Measurements from ENCODE around the gene CFAP99.

The CFAP99 gene

DNA sequence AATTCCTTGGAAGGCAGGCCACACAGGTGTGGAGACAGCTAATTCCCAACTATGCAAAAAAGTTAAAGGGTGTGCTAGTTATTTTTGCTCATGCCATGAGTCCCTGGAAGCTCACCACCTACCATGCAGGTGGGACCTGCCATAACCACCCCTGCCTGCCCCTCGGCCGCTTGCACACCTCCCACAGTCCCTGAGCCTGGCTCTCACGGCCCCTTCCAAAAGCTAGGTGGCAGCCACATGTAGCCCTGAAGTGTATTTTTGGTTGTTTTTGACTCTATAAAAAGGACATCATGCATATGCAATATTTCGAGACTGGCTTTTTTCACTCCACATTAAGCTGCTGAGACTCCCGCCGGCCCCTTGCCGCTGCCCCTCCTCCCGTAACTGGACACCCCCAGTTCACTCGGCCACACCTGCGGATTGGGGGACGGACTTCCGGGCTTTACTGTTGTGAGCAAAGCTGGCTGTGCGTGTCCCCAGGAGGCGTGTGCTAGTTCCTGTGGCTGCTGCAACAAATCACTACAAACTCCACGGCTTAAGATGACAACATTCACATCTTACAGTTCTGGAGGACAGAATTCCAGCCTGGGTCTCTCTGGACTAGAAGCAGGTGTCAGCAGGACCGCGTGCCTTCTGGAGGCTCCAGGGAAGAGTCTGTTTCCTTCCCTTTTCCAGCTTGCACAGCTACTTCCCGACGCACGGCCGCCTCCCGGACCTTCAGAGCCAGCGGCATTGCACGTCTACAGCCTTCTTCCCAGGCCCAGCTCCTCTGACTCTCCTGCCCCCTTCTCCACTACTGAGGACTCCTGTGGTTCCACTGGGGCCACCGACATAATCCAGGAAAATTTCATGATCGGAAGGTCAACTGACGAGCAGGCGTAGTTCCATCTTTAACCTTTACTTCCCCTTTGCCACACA, 25.1 kb upstream of the CFAP99 start:
- DNase-seq: no peak

DNA sequence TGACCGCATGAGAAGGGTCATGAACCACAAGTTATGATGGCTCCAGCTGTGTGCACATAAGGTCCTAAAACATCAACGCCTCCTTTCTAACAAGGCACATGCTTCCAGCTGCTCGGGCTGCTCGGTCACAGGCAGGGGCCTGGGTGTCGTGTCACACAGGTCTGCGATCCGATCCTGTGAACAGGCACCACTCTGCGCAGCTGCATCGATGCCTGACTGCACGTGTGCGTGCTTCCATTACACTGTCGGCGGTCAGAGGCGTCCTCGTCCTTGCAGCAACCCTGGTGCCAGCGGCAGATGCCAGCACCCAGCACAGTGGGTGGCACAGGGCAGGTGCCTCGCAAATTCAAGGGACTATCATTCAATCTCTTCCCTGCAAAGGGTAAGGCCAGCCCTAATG, 24.2 kb upstream of the CFAP99 start:
- no peak for DNase-seq

DNA sequence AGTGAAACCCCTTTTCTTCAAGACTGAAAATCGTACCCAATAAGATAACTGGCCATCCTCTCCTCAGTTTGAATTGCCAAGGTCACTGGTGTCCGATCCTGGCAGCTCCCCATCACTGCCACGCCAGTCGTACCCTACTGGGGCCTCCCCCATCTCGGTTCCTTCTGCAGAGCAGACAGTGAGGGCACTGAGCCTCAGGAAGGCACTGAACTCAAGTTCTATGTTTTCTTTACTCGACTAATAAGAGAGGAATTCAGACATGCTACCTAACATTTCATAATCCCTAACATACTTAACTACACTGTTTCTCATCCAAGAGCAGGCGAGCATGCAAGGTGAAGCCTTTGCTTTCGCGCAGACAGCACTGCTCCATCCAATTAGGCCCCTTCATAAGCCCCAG, 23.7 kb upstream of the CFAP99 start:
- DNase-seq: peak; percentile 23

DNA sequence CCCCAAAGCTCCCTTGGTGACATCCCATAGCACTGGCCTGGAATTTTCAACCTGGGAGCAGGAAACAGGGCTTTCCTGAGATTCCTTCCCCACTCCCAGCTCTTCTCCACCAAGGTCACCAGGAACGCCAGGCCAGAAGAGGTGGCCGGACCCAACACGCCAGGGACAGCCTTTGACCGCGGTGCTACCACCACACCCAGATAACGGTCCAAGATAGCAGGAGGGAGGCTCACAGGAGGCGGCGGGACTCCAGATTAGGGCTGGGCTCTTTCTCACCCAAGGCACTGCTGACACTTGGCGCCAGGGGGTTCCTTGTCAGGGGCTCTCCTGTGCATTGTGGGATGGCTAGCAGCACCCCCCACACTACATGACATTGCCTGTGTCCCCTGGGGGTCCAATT, 23.2 kb upstream of the CFAP99 start:
- DNase-seq: no peak

DNA sequence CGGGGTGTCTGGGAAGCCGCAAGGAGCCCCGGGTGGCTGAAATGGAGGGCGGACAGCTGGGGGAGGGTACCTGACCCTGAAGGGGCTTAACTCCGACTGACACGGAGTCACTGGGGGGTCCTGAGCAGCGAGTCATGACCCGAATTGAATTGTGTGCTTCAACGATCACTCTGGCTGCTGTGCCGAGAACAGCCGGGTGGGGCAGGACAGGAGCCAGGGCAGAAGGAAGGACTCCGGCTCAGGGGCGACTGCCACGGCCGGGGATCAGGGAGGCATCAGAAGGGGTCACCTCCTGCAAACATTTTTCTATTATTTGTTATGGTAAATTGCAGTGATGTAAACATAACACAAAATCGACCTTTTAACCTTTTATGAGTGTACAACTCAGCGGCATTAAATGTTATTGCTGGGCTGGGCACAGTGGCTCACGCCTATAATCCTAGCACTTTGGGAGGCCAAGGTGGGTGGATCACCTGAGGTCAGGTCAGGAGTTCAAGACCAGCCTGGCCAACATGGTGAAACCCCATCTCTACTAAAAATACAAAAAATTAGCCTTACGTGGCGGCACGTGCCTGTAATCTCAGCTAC, 21.9 kb upstream of the CFAP99 start:
- no peak for DNase-seq

DNA sequence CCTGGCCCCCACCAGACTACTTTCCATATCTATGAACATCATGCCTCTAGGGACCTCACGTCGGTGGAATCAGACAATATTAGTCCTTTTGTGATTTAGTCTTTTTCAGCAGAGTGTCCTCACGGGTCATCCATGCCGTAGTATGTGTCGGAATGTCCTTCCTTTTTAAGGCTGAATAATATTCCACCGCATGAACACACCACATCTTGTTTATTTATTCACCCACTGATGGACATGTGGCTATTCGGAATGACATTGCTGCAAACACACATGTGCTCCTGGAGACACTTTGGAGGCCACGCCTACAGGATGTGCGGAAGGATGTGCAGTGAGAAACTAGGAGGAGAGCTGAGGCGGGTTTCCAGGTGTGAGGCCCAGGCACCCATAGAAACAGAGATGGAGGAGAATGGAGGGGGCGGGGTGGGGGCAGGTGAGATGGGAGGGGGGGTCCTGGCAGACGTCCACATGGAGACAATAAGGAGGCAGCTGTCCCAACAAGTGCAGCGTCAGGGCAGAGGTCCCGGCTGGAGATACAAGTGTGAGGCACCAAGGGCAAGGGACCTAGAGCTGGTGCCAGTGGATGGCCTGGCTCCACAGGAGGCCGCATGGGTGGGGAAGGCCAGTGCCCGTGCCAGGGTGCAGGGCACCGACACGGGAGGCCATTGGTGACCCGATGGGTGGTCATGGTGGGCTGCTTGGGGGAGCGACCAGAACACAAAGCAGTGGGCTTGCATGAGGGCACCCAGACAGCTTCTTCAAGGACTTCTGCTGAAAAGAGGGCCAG, 21.0 kb upstream of the CFAP99 start:
- no peak for DNase-seq

DNA sequence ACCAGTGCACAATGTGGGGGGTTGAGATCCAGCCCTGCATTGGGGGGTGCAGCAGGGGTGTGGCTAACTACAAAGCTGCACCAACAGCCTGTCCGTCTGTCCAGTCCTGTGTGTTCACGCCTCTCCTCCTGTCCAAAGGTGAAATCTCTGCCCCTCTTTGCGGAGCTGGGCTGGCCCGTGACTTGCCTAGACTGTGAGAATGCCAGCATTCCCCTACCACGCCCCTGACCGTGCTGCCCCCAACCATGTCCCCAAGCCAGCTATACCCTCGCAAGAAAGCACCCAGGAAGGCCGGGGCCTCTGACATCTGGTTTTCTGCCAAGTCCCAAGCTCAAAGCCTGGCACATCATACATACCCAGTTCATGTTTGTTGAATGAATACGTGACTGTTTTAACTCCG, 19.5 kb upstream of the CFAP99 start:
- no peak for DNase-seq

DNA sequence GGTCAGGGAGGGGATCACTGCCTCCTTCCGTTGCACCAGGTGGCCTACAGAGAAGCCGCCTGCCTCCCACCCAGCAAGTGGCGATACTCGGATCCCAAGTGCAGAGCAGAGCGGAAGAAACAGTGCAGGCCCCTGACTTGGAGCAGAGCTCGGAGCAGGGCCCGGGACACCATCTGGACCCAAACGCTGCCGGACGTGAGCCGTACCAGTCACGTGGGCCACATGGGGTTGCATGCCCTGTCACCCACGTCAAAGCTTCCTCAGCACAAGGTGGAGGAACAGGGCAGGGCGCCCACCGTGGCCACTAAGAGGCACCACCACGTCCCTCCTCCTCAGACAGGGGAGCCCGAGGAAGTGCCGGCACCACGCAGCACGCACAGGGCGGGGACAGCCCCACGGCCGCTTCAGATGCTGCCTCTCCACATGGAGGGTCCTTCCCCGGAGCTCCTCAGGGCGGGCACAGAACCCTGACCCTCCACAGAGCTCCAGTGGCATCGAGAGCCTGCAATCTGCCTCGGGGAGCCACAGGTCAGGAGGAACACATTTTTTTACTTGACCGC, 19.0 kb upstream of the CFAP99 start:
- DNase-seq: no peak

DNA sequence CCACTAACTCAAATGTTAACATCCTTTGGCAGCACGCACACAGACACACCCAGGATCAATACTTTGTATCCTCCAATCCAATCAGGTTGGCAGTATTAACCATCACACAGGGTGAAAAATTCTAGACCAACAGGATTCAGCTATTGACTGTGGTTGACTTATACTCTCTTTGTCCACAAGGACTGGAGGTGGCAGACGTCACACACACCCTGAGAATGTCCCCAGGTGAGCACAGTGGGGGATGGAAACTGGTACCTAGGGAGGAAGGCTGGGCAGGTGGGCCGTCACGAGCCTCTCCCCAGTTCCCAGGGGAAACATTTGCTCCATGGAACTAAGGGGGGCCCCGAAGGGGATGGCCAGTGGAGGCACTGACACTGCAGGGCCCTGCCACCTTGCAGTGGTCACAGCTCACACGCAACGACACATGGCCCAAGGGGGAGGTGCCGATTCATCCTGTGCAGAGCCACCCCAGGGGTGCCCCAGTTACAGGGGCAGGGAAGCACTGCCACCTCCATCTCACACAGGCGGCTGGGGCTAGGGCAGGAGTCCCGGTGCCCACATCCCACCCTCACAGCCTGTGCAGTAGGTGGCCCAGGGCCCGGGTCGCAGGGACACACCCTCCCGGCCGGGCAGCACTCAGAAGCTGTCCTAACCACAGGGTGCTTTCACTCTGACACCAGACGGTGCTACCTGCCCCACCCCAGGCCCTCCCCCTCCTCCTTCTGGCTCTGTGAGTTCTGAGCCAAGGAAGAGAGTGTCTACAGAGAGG, 17.7 kb upstream of the CFAP99 start:
- DNase-seq: no peak

DNA sequence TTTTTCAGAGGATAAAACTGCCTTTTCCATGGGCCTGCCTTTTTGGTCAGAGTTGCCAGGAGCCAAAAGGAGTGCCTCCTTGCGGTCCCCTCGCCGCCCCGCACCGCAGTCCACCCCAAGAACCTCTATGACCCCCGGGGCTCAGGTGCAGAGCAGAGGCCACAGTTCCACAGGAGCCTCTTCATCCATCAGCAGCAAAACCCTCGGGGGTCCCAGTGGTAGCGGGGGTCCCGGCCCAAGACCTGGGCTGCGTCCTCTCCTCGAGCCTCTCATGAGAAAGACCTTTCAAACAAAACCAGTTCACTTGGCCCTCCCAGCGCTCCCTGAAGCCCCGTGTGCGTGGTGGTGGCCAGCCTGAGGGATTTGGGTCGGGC, 17.2 kb upstream of the CFAP99 start:
- DNase-seq: no peak

DNA sequence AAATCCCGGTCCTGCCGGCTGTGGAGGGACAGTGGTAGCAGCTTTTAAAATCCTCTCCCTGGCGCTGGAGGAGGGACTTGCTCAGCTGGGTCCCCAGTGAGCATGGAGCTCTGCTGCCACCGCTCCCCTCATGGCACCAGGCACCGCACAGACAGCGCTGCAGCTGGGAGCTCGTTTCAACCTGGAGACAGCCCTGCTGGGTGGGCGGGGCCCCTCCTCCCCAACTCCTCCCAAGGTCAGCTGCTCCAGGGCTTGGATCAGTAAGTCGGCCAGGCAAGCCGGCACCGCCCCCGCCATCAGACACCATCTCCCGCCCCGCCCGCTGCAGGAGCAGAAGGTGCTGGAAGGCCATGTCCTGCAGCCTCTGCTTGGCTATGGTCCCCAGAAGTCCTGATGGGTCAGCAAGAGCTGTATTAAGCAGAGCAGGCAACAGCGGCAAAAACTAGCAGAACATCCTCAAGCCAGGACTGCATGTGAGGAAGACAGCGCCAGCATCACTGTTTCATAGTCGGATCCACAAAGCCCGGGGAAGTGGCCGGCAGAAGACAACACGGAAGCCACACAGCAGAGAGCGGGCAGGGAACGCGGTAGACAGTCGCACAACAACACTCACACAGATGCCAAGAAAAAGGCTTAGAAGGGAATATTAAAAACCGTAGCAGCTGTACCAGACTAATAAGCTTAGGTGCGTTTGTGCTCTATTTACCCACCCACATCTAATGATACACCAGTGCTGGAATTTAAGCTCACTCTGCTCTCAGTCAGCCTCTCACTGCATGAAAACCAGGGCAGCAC, 16.5 kb upstream of the CFAP99 start:
- DNase-seq: no peak

DNA sequence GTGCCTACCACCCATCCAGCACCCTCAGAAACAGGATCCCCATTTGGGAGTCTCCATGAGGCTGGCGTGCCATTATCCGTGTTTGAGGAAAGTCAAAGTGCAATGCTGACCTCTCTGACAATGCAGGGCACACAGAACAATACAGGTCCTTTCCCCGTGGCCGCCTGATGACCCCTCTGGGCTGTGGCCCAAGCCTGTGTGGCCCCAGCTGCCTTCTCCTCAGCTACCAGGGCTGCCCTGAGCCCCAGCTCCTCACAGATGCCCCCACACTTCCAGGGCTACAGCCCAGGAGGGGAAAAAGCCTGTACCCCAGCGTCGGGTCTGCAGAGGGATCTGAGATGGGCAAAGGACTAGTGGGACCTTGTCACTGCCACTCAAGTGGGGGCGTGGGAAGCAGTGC, 15.8 kb upstream of the CFAP99 start:
- DNase-seq: no peak

DNA sequence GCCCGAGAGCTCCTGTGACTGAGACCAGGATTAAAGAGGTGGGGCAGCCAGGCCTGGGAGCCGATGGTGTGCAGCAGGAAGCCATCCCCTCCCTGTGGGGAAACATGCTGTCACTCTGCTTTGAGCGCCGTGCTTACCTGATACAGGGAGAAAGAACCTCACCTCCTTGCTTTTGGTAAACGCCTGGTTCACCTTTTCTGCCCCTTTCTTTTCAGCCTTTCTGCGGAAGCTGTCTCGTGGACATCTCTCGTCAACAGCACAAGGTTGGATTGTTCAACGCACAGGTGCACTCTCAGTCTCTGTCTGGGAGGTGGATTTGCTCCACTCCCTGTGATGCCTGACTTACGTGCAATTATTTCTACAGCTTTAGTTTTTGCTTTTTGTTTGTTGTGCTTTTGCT, 12.3 kb upstream of the CFAP99 start:
- DNase-seq: no peak

DNA sequence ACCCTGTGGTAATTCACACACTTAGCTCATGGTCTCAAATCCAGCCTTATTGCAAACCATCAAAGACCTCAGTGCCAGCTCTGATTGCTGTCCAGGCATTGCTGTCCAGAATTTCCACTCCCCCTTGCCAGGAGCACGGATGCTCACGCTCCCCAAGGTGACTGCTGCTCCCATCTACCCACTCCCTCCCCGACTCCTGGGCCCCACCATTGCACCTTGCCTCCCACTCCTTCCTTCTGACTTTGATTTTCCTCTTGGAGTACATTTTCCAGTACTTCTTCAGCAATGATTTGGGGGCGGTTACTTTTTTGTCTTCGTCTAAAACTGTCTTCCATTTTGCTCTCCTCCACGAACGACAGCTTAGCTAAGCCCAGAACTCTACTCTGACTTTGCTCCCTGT, 11.8 kb upstream of the CFAP99 start:
- DNase-seq: no peak

DNA sequence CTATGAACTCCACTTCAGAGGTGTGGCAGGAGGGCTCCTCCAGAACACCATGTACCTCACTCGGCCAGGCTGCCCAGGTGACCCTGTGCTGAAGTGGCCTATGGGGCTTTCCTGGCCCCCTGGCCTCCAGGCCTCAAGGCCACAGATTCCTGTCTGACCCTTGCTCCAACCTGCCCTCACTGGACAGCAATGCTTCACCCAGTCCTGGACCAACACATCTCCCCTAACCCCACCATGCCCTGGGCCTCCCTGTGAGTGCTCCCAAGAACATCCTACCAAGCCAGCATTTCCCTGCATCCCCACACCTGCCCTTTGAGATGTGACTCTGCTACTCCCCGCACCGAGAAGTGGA, 10.8 kb upstream of the CFAP99 start:
- no peak for DNase-seq

DNA sequence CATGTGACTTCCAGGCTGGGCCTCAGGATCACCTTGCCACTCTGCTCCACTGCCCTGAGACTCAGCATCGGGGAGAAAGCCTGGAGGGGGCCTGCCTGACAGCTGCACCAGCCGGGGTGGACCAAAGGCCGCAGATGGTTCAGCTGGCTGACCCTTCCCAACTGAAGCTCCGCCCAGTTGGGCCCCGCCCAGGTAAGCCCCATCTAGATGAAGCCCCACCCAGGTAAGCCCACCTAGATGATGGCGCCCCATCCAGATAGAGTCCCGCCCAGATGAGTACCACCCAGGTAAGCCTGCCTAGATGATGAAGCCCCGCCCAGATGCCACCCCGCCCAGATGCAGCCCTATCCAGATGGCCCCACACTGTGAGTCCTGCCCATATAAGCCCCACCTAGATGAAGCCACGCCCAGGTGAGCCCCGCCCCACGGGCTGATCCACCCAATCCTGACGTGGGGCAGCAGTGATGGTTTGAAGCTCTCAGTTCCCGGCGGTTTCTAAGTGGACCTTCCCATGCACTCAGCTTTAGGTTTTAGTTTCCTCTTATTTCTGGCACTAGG, 10.3 kb upstream of the CFAP99 start:
- no peak for DNase-seq

DNA sequence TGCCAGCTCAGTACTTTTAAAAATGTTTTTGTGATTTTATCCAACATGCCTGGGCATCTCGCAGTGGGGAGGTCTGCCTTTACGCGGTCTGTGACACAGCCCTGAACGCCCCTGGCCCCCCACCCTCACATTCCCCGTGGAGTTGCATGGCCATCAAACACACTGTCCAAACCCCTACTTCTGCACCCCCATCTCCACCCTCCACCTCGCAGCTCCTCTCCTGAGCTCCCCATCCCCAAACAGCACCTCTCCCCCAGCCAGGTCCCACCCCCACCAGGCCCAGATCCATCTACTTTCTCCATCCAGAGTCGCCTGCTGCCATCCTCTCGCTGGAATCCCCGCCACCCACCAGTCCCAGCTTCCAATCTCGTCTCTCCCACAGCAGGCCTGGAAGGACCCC, 9.8 kb upstream of the CFAP99 start:
- no peak for DNase-seq

DNA sequence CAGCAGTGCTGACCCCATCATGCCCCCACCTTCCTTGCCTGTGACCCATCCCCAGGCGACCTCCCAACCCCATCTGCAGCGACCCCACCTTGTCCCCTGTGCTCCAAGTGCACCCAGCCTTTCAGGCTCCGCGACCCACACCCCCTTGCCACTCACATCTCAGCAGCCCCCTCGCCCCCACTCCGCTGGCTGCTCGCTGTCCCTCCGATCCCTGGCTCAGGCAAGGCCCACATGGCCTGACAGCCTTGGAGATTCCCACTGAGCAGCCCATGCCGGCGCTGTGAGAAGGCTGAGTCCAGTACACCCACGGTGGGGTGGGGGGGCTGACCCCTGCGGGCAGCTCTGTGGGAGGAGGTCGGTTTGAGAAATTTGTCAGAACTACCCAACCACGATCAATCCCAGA, 9.4 kb upstream of the CFAP99 start:
- no peak for DNase-seq

DNA sequence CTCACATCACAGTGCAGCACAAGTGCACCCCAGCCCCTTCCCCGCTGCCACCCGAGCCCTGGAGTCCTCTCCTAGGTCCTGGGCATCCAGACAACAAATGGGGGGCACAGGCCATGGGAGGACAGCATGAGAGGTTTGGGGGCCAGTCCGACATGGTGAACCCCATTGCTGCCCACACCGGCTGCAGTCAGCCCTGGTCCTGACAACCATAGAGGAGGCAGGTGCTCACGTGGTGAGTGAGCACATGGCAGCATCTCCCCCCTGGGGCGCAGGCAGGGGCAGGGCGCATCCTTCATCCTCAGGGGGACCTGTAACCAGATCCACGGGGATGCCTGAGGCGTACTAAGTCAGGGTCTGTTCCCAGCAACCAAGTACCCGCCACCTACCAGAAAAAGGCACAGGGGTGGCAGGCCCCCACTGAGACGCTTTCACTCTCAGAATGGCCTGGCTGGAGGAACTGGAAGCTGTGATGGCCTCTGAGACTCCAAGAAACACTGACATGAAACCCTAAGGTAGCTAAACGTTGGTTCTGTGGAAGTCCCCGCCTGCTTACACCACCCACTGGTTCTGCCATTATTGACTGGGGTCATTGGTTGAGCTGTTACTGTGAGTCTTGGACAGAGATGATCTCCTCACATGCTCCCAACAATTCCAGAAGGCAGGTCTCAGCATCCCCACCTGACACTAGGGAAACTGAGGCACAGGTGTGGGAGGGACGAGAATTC, 6.8 kb upstream of the CFAP99 start:
- DNase-seq: no peak

DNA sequence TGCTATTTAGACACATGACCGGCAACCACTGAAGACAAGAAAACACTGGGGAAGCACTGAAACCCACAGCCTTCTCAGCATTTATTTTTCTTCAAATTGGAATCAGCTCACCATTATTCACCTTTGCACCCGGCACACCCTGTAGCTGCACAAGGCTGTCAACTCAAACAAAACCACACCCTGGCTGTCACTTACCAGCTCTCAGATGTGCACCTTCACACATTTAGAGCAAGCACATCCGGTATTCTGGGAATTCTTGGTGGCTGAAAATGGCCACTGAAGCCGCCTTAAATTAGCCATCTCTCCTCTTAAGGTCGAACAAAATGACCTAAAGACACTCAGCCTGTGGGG, 6.2 kb upstream of the CFAP99 start:
- DNase-seq: no peak
